HG03135 (cell line): ENCODE measurements around the gene RPTOR.
A peak's percentile ranks its signal among the peaks of the same experiment; 100 is the strongest.

ENCODE experiments used
- ATAC-seq: cut with Tn5 transposase; IDR thresholded peaks from one replicate; pipeline ENCODE4 v1.9.1; 2021; ENCODE audit warnings: mild to moderate bottlenecking, moderate library complexity; ENCODE audit not compliant: unreplicated experiment

The RPTOR gene

GRCh38 chr17:80839970-80840369 lies 295.3 kb downstream of the RPTOR start:
- ATAC-seq = no peak

DNA sequence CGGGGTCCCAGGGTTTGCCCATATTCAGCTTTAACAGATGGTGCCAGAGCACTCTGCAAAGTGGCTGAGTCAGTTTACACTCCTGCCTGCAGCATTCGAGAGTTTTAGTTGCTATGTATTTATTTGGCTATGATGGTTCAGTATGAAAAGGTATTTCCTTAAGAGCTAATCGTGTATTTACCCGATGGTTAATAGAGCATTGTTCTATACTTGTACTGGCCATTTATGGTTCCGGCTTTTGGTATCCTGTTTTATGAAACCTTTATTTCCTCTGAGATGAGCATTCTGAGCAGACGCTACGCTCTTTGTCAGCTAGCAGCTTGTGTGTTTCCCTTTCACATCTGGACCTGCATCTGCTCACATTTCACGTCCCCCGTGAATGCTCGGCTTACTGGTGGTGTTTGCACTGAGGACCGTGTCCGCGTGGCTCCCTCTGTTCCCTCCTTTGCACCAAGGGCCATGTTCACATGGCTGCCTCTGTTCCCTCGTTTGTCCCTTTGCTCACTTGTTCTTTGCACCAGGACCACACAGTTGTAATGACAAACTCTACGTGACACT lies 297.9 kb downstream of the RPTOR start:
- ATAC-seq = no peak

DNA sequence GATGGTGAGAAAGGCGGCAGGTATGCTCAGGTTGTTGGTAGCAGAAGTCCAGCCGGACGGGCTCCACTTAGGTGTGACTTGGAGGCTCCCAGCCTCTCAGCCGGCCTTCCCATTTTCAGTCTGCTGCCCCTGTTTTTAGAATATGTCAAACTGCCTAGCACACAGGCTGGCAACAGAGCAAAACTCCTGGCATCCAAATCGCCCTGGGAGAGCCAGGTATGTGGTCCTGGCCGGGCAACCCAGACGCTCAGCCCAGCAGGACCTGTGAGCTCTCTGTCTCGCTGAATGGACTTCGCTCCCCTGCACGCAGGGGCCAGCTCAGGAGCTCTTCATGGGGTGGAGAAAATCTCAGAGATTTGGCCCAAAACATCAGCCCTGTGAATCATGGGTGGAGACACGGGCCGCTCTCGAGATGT lies 299.1 kb downstream of the RPTOR start:
- no peak for ATAC-seq

DNA sequence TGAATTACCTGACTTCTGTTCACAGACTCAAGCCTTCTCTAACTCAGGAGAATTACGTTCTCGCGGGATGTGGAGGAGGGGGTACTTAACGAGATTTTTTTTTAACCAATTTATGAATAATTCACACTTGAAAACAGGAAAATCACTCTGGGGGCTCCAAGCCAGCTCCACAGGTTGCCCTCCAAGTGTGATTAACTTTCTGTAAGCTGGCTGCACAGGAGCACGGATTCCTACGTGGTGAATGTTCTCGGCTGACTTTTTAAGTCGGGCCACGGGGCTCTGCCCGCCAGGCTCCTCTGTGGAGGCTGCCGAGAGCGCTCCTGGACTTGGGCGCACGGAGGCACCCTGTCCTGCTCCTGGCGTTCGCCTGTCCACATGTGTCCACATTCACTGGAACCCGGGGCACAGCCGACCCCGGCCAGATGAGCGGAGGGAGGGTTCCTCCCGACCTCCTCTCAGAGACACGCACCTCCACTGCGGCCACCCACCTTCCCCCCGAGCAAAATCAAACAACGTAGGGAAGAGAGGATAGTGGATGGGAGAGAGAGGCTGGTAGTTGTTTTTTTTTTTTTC lies 299.9 kb downstream of the RPTOR start:
- no peak for ATAC-seq

- no peak for ATAC-seq
These were observed 300.6 kb downstream of the RPTOR start for GRCh38 chr17:80845069-80845862.

- ATAC-seq = no peak
These were observed 301.4 kb downstream of the RPTOR start for GRCh38 chr17:80845863-80846671.

DNA sequence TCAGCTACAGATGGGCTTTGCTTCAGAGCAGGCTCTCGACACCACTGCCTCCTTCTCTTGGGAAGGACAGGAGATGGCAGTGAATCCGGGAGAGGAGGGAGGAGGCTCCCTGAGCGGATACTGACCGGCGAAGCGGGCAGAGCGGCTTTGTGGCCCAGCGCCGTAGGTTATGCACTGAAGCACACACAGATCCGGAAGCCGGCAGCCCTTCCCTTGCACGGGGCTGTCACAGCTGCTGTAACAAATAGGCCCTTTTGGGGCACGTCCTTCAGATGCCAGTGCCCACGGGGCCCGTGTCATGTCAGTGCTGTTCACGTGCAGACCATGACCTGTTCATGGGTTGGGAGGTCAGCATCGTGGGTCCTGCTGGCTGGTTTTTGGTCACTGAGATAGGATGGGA lies 302.3 kb downstream of the RPTOR start:
- no peak for ATAC-seq

DNA sequence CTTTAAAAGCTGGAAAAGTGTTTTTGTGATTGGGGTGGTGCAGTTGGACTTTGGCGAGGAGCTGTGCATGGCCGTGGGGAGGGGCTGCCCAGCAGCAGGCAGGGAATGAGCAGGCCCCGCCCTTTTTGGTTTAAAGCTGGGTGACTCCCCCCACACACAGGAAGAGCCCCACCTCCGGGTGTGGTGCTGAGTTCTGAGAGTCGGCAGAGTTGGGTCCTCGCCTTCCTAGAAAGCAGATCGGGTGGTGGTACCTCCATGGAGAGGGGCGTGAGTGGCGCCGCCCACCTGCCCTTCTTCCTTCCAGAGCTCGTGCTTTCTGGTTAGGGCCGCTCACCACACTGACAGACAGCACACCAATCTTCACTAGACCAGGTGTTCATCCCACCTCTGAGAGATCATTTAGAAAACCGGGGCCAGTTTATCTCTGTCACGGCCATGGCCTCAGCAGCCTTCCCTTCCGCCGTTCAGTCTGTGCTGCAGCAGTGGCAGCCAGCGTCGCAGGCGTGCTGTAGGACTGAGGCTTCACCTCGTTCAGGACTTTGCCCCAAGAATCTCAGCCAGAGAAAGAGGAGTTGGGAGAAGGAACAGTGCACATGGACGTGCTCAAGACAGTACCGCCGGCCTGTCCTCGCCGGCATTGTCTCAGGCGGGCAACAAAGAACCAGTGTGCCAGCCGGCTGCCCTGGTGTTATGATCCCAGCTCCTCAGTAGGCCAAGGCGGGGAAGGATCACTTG lies 303.0 kb downstream of the RPTOR start:
- no peak for ATAC-seq

GRCh38 chr17:80848449-80849102 lies 303.9 kb downstream of the RPTOR start:
- ATAC-seq = no peak

- no peak for ATAC-seq
These were observed 304.5 kb downstream of the RPTOR start for GRCh38 chr17:80849119-80849518.

DNA sequence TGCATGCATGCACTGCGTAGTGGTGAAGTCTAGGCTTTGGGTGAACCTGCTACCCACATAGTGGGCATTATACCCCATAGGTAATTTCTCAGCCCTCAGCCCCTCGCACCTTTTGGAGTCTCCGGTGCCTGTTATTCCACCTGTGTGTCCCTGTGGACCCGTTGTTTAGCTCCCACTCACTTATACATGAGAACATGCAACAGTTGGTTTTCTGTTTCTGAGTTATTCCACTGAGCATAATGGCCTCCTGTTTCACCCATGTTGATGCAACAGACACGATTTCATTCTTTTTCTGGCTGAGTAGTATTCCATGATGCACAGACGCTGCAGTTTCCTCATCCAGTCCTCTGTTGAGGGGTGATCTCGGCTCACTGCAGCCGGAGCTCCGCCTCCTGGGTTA lies 305.5 kb downstream of the RPTOR start:
- no peak for ATAC-seq

GRCh38 chr17:80850817-80851216 lies 306.2 kb downstream of the RPTOR start:
- ATAC-seq = no peak

DNA sequence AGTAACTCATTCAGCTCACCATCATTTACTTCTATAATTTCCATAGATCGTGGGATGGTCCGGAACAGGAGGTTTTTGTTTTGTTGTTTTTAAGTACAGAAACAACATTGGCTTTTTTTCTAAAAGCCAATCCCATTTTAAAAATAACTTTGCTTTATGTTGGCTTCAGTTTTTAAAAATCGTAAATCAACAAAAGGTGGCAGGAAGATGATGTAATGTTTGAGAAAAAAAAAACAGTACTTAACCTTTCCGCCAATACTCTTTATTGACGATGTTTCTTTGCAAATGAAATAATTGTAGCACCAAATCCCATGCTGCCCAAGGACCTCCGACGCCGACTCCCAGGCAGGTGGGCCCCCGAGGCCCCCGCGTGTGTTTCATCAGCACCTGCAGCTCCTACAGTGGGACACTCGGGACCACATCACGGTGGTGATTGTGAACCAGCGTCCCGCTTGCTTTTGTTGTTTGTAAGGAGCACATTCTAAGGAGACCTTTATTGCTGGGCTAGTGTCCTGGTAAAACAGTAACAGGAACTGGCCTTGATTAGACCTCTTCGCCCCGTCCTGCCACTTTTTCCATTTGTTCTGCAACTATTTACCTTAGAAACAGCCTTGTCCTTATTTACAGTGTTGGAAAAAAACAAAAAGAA lies 306.8 kb downstream of the RPTOR start:
- no peak for ATAC-seq

DNA sequence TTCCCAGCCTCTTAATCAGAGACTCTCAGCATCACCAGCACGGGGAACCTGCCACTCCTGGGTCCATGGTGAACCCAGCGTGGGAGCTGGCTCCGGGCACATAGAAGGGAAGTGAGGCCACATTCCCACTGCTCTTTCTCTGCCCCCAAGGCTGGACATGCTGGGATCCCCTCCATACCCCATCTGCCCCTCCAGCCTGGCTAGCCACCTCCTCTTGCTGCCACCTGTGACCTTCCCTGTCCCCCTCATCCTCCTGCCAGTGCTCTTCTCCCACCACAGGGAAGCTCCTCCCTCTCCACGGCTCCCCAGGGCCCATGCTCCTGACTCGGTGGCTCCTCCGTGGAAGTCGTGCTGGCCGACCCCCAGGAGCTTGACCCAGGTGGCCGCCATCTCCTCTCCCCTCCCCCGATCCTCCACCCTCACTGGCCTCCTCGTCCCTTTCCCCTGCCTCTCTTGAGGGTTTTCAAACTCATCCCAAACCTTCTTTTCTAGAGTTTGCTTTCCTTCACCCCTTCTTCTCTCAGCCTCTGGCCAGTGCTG lies 307.9 kb downstream of the RPTOR start:
- ATAC-seq = no peak

DNA sequence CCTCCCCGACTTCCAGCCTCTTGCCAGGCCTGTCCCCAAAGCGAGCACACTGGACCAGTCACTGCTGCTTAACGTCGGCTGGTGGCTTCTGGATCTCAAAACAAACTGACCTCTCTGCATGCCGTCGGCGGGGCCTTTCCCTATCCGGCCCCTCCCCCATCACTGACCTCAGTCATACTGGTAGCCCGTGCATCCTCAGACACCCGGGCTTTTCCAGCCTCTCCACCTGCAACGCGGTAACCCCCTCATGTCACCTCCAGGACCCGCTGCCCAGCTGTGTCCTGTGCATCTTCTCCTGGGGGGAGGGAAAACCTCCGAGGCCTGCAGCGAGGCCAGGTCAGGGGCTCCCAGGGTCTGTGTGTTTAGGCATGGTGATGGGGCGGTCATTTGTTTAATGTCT lies 308.4 kb downstream of the RPTOR start:
- ATAC-seq = no peak

GRCh38 chr17:80854220-80854619 lies 309.6 kb downstream of the RPTOR start:
- no peak for ATAC-seq

GRCh38 chr17:80855196-80855947 lies 310.7 kb downstream of the RPTOR start:
- no peak for ATAC-seq

GRCh38 chr17:80855948-80856862 lies 311.6 kb downstream of the RPTOR start:
- ATAC-seq = peak; percentile 79
